Tibial nerve (tissue), 4 donors: ENCODE measurements around the gene MYH7B.

Experiments used
- EP300 ChIP-seq, 2 donors: sonication (generic); formaldehyde crosslinking; IDR thresholded peaks; one replicate each; pipeline ENCODE4 v1.6.1; 2017; ENCODE audit warnings: antibody characterized with exemption in 2 of 2, mild to moderate bottlenecking in 1 of 2
- TF ChIP-seq, protein P1 (sequence below), 5 experiments: fragments of 200-600 bp in 3 of 5; fragments of 450-650 bp in 2 of 5; sonication (generic) in 3 of 5; IDR thresholded peaks; one replicate each; pipeline ENCODE4 v1.5.1; 2016 to 2019; ENCODE audit warnings: antibody characterized with exemption in 5 of 5, mild to moderate bottlenecking in 3 of 5, moderate library complexity in 2 of 5

DNA sequence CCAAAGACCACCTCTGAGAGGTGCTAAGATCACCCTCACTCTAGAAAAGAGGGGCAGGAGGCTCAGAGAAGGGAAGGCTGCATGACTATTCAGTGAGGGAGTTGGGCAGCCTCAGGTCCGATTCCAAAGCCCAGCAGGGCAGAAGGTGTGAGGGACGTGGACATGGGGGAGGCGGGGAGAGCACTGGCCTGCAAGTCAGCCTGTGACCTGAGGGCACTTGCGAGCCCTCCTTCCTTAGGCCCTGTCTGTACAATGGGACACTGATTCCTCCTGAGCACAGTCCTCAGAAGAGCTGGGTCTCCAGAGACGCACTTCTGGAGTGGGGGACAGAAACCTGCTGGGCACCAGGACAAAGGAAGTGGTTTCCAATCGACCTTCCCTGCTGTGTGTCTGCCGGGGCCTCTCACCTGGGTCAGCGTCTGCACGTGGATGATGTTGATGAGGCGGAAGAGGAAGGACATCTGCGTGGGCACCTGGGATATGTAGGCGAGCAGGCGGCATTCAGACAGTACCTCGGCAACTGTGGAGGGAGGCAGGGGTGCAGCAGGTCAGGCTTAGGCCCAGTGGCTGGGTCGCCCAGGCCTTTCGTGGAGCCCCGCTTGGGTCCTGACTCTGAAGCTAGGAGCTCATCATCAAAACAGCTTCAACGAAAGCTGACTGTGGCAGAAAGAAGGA is 48.5 kb downstream of the MYH7B start:
- TF ChIP-seq, protein P1, sequence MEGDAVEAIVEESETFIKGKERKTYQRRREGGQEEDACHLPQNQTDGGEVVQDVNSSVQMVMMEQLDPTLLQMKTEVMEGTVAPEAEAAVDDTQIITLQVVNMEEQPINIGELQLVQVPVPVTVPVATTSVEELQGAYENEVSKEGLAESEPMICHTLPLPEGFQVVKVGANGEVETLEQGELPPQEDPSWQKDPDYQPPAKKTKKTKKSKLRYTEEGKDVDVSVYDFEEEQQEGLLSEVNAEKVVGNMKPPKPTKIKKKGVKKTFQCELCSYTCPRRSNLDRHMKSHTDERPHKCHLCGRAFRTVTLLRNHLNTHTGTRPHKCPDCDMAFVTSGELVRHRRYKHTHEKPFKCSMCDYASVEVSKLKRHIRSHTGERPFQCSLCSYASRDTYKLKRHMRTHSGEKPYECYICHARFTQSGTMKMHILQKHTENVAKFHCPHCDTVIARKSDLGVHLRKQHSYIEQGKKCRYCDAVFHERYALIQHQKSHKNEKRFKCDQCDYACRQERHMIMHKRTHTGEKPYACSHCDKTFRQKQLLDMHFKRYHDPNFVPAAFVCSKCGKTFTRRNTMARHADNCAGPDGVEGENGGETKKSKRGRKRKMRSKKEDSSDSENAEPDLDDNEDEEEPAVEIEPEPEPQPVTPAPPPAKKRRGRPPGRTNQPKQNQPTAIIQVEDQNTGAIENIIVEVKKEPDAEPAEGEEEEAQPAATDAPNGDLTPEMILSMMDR (IDR thresholded peaks at IDR 0.05), result no peak
- no peak for TF ChIP-seq EP300 (IDR thresholded peaks at IDR 0.05)
